ENCODE measurements around the gene SAPCD2.

The SAPCD2 gene

GRCh38 chr9:137080260-137081122 lies 10.1 kb upstream of the SAPCD2 start:
- DNase-seq (ENCODE audit: low read depth): no peak

- no peak for DNase-seq (ENCODE audit: low read depth)
Measured at GRCh38 chr9:137079401-137079787, 9.0 kb upstream of the SAPCD2 start.

- DNase-seq (ENCODE audit: low read depth): no peak
Measured at GRCh38 chr9:137078701-137079400, 8.5 kb upstream of the SAPCD2 start.

- DNase-seq (ENCODE audit: low read depth): no peak
Measured at GRCh38 chr9:137077758-137078693, 7.7 kb upstream of the SAPCD2 start.

GRCh38 chr9:137077010-137077747 lies 6.8 kb upstream of the SAPCD2 start, which contains the start of gene UAP1L1:
Gene UAP1L1, plus strand, starts transcription at chr9:137077517. Its CDS starts 16 bp downstream, at chr9:137077533.
- no peak for DNase-seq (ENCODE audit: low read depth)

- no peak for DNase-seq (ENCODE audit: low read depth)
Measured at GRCh38 chr9:137076636-137077009, 6.3 kb upstream of the SAPCD2 start.

- no peak for DNase-seq (ENCODE audit: low read depth)
Measured at GRCh38 chr9:137075275-137075775, 5.0 kb upstream of the SAPCD2 start.

- DNase-seq (ENCODE audit: low read depth): no peak
Measured at GRCh38 chr9:137074657-137075274, 4.4 kb upstream of the SAPCD2 start.

- no peak for DNase-seq (ENCODE audit: low read depth)
Measured at GRCh38 chr9:137073992-137074399, 3.6 kb upstream of the SAPCD2 start.

- no peak for DNase-seq (ENCODE audit: low read depth)
Measured at GRCh38 chr9:137071282-137071681, 925 bp upstream of the SAPCD2 start.

GRCh38 chr9:137070906-137071275 lies 534 bp upstream of the SAPCD2 start:
- no peak for DNase-seq (ENCODE audit: low read depth)

GRCh38 chr9:137069508-137070091 lies 757 bp downstream of the SAPCD2 start:
- DNase-seq (ENCODE audit: low read depth): no peak

GRCh38 chr9:137068539-137069507 lies 1.5 kb downstream of the SAPCD2 start:
- no peak for DNase-seq (ENCODE audit: low read depth)

GRCh38 chr9:137067860-137068538 lies 2.4 kb downstream of the SAPCD2 start:
- DNase-seq (ENCODE audit: low read depth): no peak

- DNase-seq (ENCODE audit: low read depth): no peak
Measured at GRCh38 chr9:137066096-137066861, 4.1 kb downstream of the SAPCD2 start.

- no peak for DNase-seq (ENCODE audit: low read depth)
Measured at GRCh38 chr9:137065336-137065967, 4.9 kb downstream of the SAPCD2 start.

- DNase-seq (ENCODE audit: low read depth): no peak
Measured at GRCh38 chr9:137064880-137065164, 5.5 kb downstream of the SAPCD2 start.

Data from HS-5 (cell line).